ENCODE measurements around the gene ZNF565.
"Not testable (repeated sequence)": the region's sequence is repeated elsewhere in the genome, so short reads cannot be mapped to it uniquely, and the experiment has no call there.

Gene ZNF565

DNA sequence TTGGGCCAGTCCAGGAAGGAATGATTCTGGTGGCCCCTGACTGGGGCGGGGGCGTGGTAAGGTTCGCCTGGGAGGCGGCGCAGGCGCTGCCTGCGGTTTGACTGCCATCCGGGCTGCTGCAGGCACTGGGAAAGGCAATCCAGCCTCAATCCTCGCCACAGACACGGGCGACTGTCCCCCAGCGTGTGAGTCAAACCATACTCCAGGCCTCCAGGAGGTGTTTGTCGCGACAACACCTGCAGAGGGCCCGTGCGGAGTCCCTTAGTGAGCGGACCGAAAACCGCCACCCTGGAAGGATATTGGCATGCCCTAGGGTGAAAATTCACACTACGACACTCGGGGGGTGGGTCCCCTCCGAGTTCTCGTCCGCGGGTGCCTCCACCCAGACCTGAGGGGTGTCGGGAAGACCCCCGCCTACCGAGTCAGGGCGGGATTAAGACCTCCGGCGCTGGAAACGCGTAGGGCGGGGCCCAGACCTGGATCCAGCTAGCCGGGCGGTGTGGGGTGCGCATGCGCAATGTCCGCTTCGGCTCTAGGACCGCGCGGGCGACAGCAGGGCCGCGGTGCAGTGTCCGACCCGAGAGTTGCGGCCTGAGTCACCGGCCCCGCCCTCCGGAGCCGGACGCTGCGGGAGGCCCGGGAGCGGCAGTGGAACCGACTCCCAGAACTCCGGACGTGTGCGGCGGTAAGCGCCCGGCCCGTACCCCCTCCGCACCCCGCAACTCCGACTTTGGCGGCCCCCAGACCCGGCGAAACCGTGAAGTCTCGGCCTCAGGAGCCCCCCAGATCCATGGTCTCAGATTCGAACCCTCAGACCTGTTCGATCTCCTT, 74.8 kb downstream of the ZNF565 start, which contains the start of gene CAPNS1:
TSS of gene CAPNS1 (plus strand) at position 594 of the 831 bp plus-strand sequence. CDS start 946 bp downstream, outside the sequence.
- H2BK5ac ChIP-seq (ENCODE audit: low read depth, low read length, poor library complexity, severe bottlenecking) = peak within 1 kb of the TSS; percentile 98
- peak within 1 kb of the TSS; percentile 100 for H3K27ac ChIP-seq (ENCODE audit: low read length, poor library complexity, severe bottlenecking)
- WGBS = under 1% methylated on average over 71 of the region's 75 CpGs
- H2BK15ac ChIP-seq (ENCODE audit: low read depth, poor library complexity, severe bottlenecking) = peak within 1 kb of the TSS; percentile 77
- H3K4me3 ChIP-seq (ENCODE audit: insufficient read depth in 1 of 2, low read depth in 1 of 2, low read length in 2 of 2) = peak within 1 kb of the TSS; percentile 89 to 96
- peak within 1 kb of the TSS; percentile 100 for H3K9ac ChIP-seq (ENCODE audit: low read length)
- peak within 1 kb of the TSS; percentile 95 for H2AK5ac ChIP-seq (ENCODE audit: low read length, severe bottlenecking)
- H3K36me3 ChIP-seq (ENCODE audit: control insufficient read depth in 1 of 2, insufficient read depth in 2 of 2, low read depth in 1 of 2, low read length in 2 of 2) = peaks cover 24 to 25% of the 10 kb centered on the region in 2 experiments
- peak; percentile 95 for DNase-seq
- H2BK120ac ChIP-seq (ENCODE audit: low read depth, low read length) = peak within 1 kb of the TSS; percentile 65
- H2AFZ ChIP-seq (ENCODE audit: low read depth, low read length) = peak within 1 kb of the TSS; percentile 67
- H3K27me3 ChIP-seq (ENCODE audit: control insufficient read depth in 1 of 2, insufficient read depth in 1 of 2, low read length in 2 of 2) = no peaks in the 10 kb centered on the region
- peak within 1 kb of the TSS; percentile 93 to 97 for H3K18ac ChIP-seq (ENCODE audit: low read depth in 1 of 2, low read length in 2 of 2)
- H3K23ac ChIP-seq (ENCODE audit: low read length in 2 of 2) = peak within 1 kb of the TSS; percentile 14 to 99
- peak within 1 kb of the TSS; percentile 94 for H4K8ac ChIP-seq (ENCODE audit: low read length)
- peak within 1 kb of the TSS in 1 of 2 experiments; percentile 48 for H2BK12ac ChIP-seq (ENCODE audit: low read length in 2 of 2)
- peak within 1 kb of the TSS; percentile 94 for H4K91ac ChIP-seq (ENCODE audit: low read length)
- peaks cover 18% of the 10 kb centered on the region for H3K4me1 ChIP-seq (ENCODE audit: control insufficient read depth, insufficient read depth, low read depth, low read length)
- H3K4me2 ChIP-seq (ENCODE audit: low read length, poor library complexity, severe bottlenecking) = peak within 1 kb of the TSS; percentile 98
- H3K9me3 ChIP-seq (ENCODE audit: control insufficient read depth, low read length) = no peaks in the 10 kb centered on the region
- H3K14ac ChIP-seq (ENCODE audit: low read length in 2 of 2) = peak within 1 kb of the TSS; percentile 98 to 99
- H3K79me1 ChIP-seq (replicated peaks; ENCODE audit: low read length, poor library complexity, severe bottlenecking) = peaks cover 17% of the 10 kb centered on the region
- peak within 1 kb of the TSS; percentile 94 to 100 for H3K4ac ChIP-seq (ENCODE audit: low read depth in 1 of 2, low read length in 2 of 2)

- peak overlapping the region; percentile 100 for H3K27ac ChIP-seq (ENCODE audit: low read length, poor library complexity, severe bottlenecking)
- peak overlapping the region; percentile 94 for H4K8ac ChIP-seq (ENCODE audit: low read length)
- H2BK15ac ChIP-seq (ENCODE audit: low read depth, poor library complexity, severe bottlenecking) = peak overlapping the region; percentile 77
- H3K27me3 ChIP-seq (ENCODE audit: control insufficient read depth in 1 of 2, insufficient read depth in 1 of 2, low read length in 2 of 2) = no peaks in the 10 kb centered on the region
- H3K9ac ChIP-seq (ENCODE audit: low read length) = peak overlapping the region; percentile 100
- H3K4me1 ChIP-seq (ENCODE audit: control insufficient read depth, insufficient read depth, low read depth, low read length) = peaks cover 18% of the 10 kb centered on the region
- peak overlapping the region in 1 of 2 experiments; percentile 85 for H3K4ac ChIP-seq (ENCODE audit: low read depth in 1 of 2, low read length in 2 of 2)
- H2BK120ac ChIP-seq (ENCODE audit: low read depth, low read length) = peak overlapping the region; percentile 55
- peak overlapping the region; percentile 93 to 97 for H3K18ac ChIP-seq (ENCODE audit: low read depth in 1 of 2, low read length in 2 of 2)
- peak overlapping the region; percentile 94 for H4K91ac ChIP-seq (ENCODE audit: low read length)
- peaks cover 17% of the 10 kb centered on the region for H3K79me1 ChIP-seq (replicated peaks; ENCODE audit: low read length, poor library complexity, severe bottlenecking)
- H2AK5ac ChIP-seq (ENCODE audit: low read length, severe bottlenecking) = no peak overlapping the region
- 50% methylated on average over 2 of the region's 7 CpGs for WGBS
- H3K9me3 ChIP-seq (ENCODE audit: control insufficient read depth, low read length) = no peaks in the 10 kb centered on the region
- no peak for DNase-seq
- H2AFZ ChIP-seq (ENCODE audit: low read depth, low read length) = no peak overlapping the region
- no peak overlapping the region for H2BK5ac ChIP-seq (ENCODE audit: low read depth, low read length, poor library complexity, severe bottlenecking)
- H3K23ac ChIP-seq (ENCODE audit: low read length in 2 of 2) = no peak overlapping the region
- H3K14ac ChIP-seq (ENCODE audit: low read length in 2 of 2) = no peak overlapping the region
- peak overlapping the region; percentile 98 for H3K4me2 ChIP-seq (ENCODE audit: low read length, poor library complexity, severe bottlenecking)
- no peak overlapping the region for H2BK12ac ChIP-seq (ENCODE audit: low read length in 2 of 2)
- H3K36me3 ChIP-seq (ENCODE audit: control insufficient read depth in 1 of 2, insufficient read depth in 2 of 2, low read depth in 1 of 2, low read length in 2 of 2) = peaks cover 20% of the 10 kb centered on the region in 2 experiments
- peak overlapping the region; percentile 61 to 96 for H3K4me3 ChIP-seq (ENCODE audit: insufficient read depth in 1 of 2, low read depth in 1 of 2, low read length in 2 of 2)
These were observed 75.4 kb downstream of the ZNF565 start for GRCh38 chr19:36139120-36139472.

DNA sequence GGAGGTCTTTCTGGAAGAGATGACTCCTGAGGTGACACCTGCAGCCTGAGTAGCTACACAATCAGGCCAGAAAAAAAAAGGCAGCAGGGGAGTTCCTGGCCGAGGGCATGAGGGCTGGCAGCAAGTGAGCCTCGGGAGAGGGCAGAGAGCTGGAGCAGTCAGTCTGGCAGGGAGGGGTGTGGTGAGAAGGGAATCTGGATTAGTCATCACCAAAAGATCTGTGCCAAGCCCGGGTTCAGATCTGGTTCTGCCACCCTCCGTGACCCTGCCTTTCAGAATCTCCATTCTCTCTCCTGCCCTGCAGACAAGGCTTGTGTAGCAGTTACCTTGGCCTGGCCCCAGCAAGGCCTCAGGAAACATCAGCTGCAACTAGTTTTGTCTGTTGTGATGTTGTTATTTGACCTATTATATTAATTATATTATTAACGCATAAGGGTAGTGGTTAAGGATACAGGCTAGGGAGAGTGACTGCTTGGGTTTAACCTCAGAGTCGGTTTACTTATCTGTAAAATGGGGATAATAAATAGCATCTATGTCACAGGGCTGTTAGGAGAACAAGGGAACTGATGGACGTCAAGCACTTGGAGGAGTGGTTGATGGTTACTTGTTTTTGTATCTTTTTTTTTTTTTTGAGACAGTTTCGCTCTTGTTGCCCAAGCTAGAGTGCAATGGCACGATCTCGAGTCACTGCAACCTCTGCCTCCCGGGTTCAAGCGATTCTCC, 77.3 kb downstream of the ZNF565 start:
- Histone ChIP-seq H2BK12ac (ENCODE audit: low read length in 2 of 2) (no peak overlapping the region), H3K27ac (ENCODE audit: low read length, poor library complexity, severe bottlenecking) (no peak overlapping the region), H2BK15ac (ENCODE audit: low read depth, poor library complexity, severe bottlenecking) (no peak overlapping the region), H2AFZ (ENCODE audit: low read depth, low read length) (no peak overlapping the region), H4K8ac (ENCODE audit: low read length) (no peak overlapping the region), H2BK5ac (ENCODE audit: low read depth, low read length, poor library complexity, severe bottlenecking) (no peak overlapping the region), H3K23ac (ENCODE audit: low read length in 2 of 2) (no peak overlapping the region), H2AK5ac (ENCODE audit: low read length, severe bottlenecking) (peak overlapping the region; percentile 49), H3K9ac (ENCODE audit: low read length) (peak overlapping the region; percentile 40), H3K36me3 (ENCODE audit: control insufficient read depth in 1 of 2, insufficient read depth in 2 of 2, low read depth in 1 of 2, low read length in 2 of 2) (peaks cover 6 to 9% of the 10 kb centered on the region in 2 experiments), H3K79me1 (replicated peaks; ENCODE audit: low read length, poor library complexity, severe bottlenecking) (peaks cover 5% of the 10 kb centered on the region), H3K4me1 (ENCODE audit: control insufficient read depth, insufficient read depth, low read depth, low read length) (peaks cover 19% of the 10 kb centered on the region), H2BK120ac (ENCODE audit: low read depth, low read length) (no peak overlapping the region), H3K27me3 (ENCODE audit: control insufficient read depth in 1 of 2, insufficient read depth in 1 of 2, low read length in 2 of 2) (no peaks in the 10 kb centered on the region), H3K4ac (ENCODE audit: low read depth in 1 of 2, low read length in 2 of 2) (no peak overlapping the region), H3K4me3 (ENCODE audit: insufficient read depth in 1 of 2, low read depth in 1 of 2, low read length in 2 of 2) (no peak overlapping the region), H3K18ac (ENCODE audit: low read depth in 1 of 2, low read length in 2 of 2) (peak overlapping the region in 1 of 2 experiments; percentile 18), H3K4me2 (ENCODE audit: low read length, poor library complexity, severe bottlenecking) (no peak overlapping the region), H3K9me3 (ENCODE audit: control insufficient read depth, low read length) (no peaks in the 10 kb centered on the region), H3K14ac (ENCODE audit: low read length in 2 of 2) (no peak overlapping the region), H4K91ac (ENCODE audit: low read length) (peak overlapping the region; percentile 59)
- WGBS = 88% methylated on average over 10 of the region's 12 CpGs
- no peak for DNase-seq

- Histone ChIP-seq H3K4me1 (ENCODE audit: control insufficient read depth, insufficient read depth, low read depth, low read length) (peaks cover 10% of the 10 kb centered on the region), H4K91ac (ENCODE audit: low read length) (peak overlapping the region; percentile 41)
- not testable (repeated sequence) for H2BK15ac ChIP-seq (ENCODE audit: low read depth, poor library complexity, severe bottlenecking); H3K4ac ChIP-seq (ENCODE audit: low read depth in 1 of 2, low read length in 2 of 2); H2BK5ac ChIP-seq (ENCODE audit: low read depth, low read length, poor library complexity, severe bottlenecking); H2AFZ ChIP-seq (ENCODE audit: low read depth, low read length); H3K36me3 ChIP-seq (ENCODE audit: control insufficient read depth in 1 of 2, insufficient read depth in 2 of 2, low read depth in 1 of 2, low read length in 2 of 2); H3K14ac ChIP-seq (ENCODE audit: low read length in 2 of 2); H3K4me3 ChIP-seq (ENCODE audit: insufficient read depth in 1 of 2, low read depth in 1 of 2, low read length in 2 of 2); H3K27me3 ChIP-seq (ENCODE audit: control insufficient read depth in 1 of 2, insufficient read depth in 1 of 2, low read length in 2 of 2); H2BK12ac ChIP-seq (ENCODE audit: low read length in 2 of 2); H3K4me2 ChIP-seq (ENCODE audit: low read length, poor library complexity, severe bottlenecking); H2BK120ac ChIP-seq (ENCODE audit: low read depth, low read length); DNase-seq; H3K79me1 ChIP-seq (replicated peaks; ENCODE audit: low read length, poor library complexity, severe bottlenecking); H2AK5ac ChIP-seq (ENCODE audit: low read length, severe bottlenecking); H3K9ac ChIP-seq (ENCODE audit: low read length); H3K9me3 ChIP-seq (ENCODE audit: control insufficient read depth, low read length); H3K23ac ChIP-seq (ENCODE audit: low read length in 2 of 2); H3K18ac ChIP-seq (ENCODE audit: low read depth in 1 of 2, low read length in 2 of 2); H4K8ac ChIP-seq (ENCODE audit: low read length); H3K27ac ChIP-seq (ENCODE audit: low read length, poor library complexity, severe bottlenecking)
- WGBS = 92% methylated on average over 4 of the region's 4 CpGs
These were observed 79.6 kb downstream of the ZNF565 start for GRCh38 chr19:36134867-36135266.

Data from mesenchymal stem cell (in vitro differentiated cells and primary cell).